WTC11 (cell line): ENCODE measurements around the gene MACO1.
"Not testable (repeated sequence)": the region's sequence is repeated elsewhere in the genome, so short reads cannot be mapped to it uniquely, and the experiment has no call there.

Experiments used
- CTCF ChIP-seq: fragments of 200-600 bp; IDR thresholded peaks from 2 replicates; pipeline ENCODE4 v1.8.0; 2022; ENCODE audit warnings: antibody characterized with exemption
- ESRRA ChIP-seq: sonication (generic); formaldehyde crosslinking; IDR thresholded peaks from 2 replicates; pipeline ENCODE4 v1.8.1; 2022; ENCODE audit warnings: mild to moderate bottlenecking, missing genetic modification reagents, borderline replicate concordance
- TF ChIP-seq, protein P1 (sequence below): sonication (generic); formaldehyde crosslinking; IDR thresholded peaks from 2 replicates; pipeline ENCODE4 v1.8.0; 2023; ENCODE audit warnings: missing genetic modification reagents, mild to moderate bottlenecking, borderline replicate concordance

GRCh38 chr1:25409641-25410427 lies 20.9 kb upstream of the MACO1 start:
- TF ChIP-seq ESRRA (CRISPR knock-in tag); CTCF: not testable (repeated sequence)
- TF ChIP-seq, protein P1, sequence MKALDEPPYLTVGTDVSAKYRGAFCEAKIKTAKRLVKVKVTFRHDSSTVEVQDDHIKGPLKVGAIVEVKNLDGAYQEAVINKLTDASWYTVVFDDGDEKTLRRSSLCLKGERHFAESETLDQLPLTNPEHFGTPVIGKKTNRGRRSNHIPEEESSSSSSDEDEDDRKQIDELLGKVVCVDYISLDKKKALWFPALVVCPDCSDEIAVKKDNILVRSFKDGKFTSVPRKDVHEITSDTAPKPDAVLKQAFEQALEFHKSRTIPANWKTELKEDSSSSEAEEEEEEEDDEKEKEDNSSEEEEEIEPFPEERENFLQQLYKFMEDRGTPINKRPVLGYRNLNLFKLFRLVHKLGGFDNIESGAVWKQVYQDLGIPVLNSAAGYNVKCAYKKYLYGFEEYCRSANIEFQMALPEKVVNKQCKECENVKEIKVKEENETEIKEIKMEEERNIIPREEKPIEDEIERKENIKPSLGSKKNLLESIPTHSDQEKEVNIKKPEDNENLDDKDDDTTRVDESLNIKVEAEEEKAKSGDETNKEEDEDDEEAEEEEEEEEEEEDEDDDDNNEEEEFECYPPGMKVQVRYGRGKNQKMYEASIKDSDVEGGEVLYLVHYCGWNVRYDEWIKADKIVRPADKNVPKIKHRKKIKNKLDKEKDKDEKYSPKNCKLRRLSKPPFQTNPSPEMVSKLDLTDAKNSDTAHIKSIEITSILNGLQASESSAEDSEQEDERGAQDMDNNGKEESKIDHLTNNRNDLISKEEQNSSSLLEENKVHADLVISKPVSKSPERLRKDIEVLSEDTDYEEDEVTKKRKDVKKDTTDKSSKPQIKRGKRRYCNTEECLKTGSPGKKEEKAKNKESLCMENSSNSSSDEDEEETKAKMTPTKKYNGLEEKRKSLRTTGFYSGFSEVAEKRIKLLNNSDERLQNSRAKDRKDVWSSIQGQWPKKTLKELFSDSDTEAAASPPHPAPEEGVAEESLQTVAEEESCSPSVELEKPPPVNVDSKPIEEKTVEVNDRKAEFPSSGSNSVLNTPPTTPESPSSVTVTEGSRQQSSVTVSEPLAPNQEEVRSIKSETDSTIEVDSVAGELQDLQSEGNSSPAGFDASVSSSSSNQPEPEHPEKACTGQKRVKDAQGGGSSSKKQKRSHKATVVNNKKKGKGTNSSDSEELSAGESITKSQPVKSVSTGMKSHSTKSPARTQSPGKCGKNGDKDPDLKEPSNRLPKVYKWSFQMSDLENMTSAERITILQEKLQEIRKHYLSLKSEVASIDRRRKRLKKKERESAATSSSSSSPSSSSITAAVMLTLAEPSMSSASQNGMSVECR (CRISPR knock-in tag), result not testable (repeated sequence)
